GM21381 (cell line): ENCODE results near the gene MSN.
"Not testable (repeated sequence)": the region's sequence is repeated elsewhere in the genome, so short reads cannot be mapped to it uniquely, and the experiment has no call there.

Experiments
- ATAC-seq: cut with Tn5 transposase; IDR thresholded peaks from one replicate; pipeline ENCODE4 v1.9.1; 2021; ENCODE audit warnings: mild to moderate bottlenecking, moderate library complexity; ENCODE audit not compliant: unreplicated experiment

The MSN gene

GRCh38 chrX:65712005-65712806 is 44.8 kb downstream of the MSN start:
- no peak for ATAC-seq

GRCh38 chrX:65718538-65718937 is 51.1 kb downstream of the MSN start:
- no peak for ATAC-seq

GRCh38 chrX:65720381-65720964 is 53.0 kb downstream of the MSN start:
- ATAC-seq = no peak

- peak; percentile 73 for ATAC-seq
Measured at GRCh38 chrX:65723706-65724105, 56.3 kb downstream of the MSN start.

- ATAC-seq = no peak
Measured at GRCh38 chrX:65726715-65727114, 59.3 kb downstream of the MSN start.

GRCh38 chrX:65731684-65732289 is 64.3 kb downstream of the MSN start:
- ATAC-seq = no peak

- ATAC-seq = no peak
Measured at GRCh38 chrX:65740909-65741308, 73.5 kb downstream of the MSN start.

GRCh38 chrX:65741823-65742222 is 74.4 kb downstream of the MSN start:
- no peak for ATAC-seq

- ATAC-seq = no peak
Measured at GRCh38 chrX:65744965-65745364, 77.5 kb downstream of the MSN start.

GRCh38 chrX:65745427-65745826 is 78.0 kb downstream of the MSN start:
- no peak for ATAC-seq

GRCh38 chrX:65745992-65746391 is 78.5 kb downstream of the MSN start:
- no peak for ATAC-seq

- ATAC-seq = peak; percentile 85
Measured at GRCh38 chrX:65750674-65751469, 83.4 kb downstream of the MSN start.

- no peak for ATAC-seq
Measured at GRCh38 chrX:65751519-65751918, 84.1 kb downstream of the MSN start.

GRCh38 chrX:65752294-65752693 is 84.8 kb downstream of the MSN start:
- ATAC-seq = no peak

- no peak for ATAC-seq
Measured at GRCh38 chrX:65755786-65756185, 88.3 kb downstream of the MSN start.

- no peak for ATAC-seq
Measured at GRCh38 chrX:65757943-65758342, 90.5 kb downstream of the MSN start.

- ATAC-seq = no peak
Measured at GRCh38 chrX:65758505-65758904, 91.1 kb downstream of the MSN start.

- not testable (repeated sequence) for ATAC-seq
Measured at GRCh38 chrX:65759525-65759924, 92.1 kb downstream of the MSN start.

- no peak for ATAC-seq
Measured at GRCh38 chrX:65769564-65770292, 102.3 kb downstream of the MSN start.

- ATAC-seq = no peak
Measured at GRCh38 chrX:65772842-65773241, 105.4 kb downstream of the MSN start.

- ATAC-seq = no peak
Measured at GRCh38 chrX:65781845-65782244, 114.4 kb downstream of the MSN start.
